ENCODE data around the gene PGM2L1.
A peak's percentile ranks its signal among the peaks of the same experiment; 100 is the strongest.

Gene PGM2L1

GRCh38 chr11:74312326-74312725 lies 85.9 kb downstream of the PGM2L1 start:
- DNase-seq (ENCODE audit: low read depth), result no peak
- H3K4me3 ChIP-seq (ENCODE audit: low read depth, low read length), result no peak overlapping the region

GRCh38 chr11:74311352-74311926 lies 86.8 kb downstream of the PGM2L1 start, which contains the start of gene P4HA3:
TSS of gene P4HA3 (minus strand) at chr11:74311640. CDS start at chr11:74311611, 29 bp downstream.
- peak within 1 kb of the TSS; percentile 67 for H3K4me3 ChIP-seq (ENCODE audit: low read depth, low read length)
- DNase-seq (ENCODE audit: low read depth), result no peak

DNA sequence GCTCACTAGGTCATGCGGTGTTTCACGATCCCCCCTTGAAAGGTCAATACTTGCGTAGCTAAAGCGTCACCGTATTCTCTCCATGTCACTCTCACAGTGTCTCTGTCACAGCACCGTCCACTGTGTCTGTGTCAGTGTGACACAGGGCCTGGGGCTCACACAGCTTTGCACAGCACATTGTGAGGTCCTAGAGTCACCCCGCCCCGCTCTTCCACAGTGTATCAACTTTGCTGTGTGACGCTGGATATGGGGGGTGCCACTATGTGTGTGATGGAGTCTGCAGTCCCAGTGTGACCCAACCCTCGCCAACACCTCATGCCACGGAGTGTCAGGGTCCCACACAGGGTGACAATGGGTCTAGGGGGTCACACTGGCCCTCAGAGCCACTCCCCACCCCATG lies 87.4 kb downstream of the PGM2L1 start:
- peak overlapping the region; percentile 67 for H3K4me3 ChIP-seq (ENCODE audit: low read depth, low read length)
- no peak for DNase-seq (ENCODE audit: low read depth)

- no peak for DNase-seq (ENCODE audit: low read depth)
- no peak overlapping the region for H3K4me3 ChIP-seq (ENCODE audit: low read depth, low read length)
Observed at GRCh38 chr11:74307434-74307833, 90.8 kb downstream of the PGM2L1 start.

DNA sequence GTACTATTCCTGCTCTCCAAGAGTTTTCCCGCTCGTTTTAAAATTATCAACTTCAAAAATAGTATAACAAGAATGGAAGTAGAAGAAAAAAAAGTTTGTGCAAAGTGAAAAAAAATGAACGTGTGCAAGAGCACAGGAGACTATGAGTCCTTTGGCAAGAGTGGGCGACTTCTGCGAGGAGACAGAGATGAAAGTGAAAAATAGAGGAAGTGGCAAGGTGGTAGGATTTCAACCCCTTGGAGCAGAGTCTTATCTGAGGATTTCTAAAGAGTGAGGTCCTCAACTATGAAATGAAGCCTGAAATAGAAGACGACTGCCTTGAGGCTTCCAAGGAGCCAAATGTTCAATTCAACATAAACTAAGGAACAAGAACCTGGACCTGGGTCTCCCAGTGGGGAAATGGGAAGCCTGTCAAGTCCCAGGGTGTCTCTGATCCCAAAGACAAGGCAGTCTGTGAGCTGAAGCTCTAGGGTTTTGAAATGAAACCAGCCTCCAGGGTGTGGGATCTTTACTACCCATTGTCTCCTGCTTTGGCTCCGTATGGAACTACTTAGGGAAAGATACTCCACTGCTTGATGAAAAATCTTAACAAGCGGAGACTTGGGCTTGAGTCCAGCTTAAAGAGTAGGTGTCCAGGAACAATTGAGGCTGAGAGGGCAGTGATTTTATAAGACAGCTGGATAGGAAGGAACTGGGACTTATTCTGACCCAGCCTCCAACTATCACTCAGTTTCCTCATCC lies 91.6 kb downstream of the PGM2L1 start:
- no peak overlapping the region for H3K4me3 ChIP-seq (ENCODE audit: low read depth, low read length)
- no peak for DNase-seq (ENCODE audit: low read depth)

GRCh38 chr11:74299015-74299414 lies 99.2 kb downstream of the PGM2L1 start:
- DNase-seq (ENCODE audit: low read depth), result no peak
- H3K4me3 ChIP-seq (ENCODE audit: low read depth, low read length), result no peak overlapping the region

DNA sequence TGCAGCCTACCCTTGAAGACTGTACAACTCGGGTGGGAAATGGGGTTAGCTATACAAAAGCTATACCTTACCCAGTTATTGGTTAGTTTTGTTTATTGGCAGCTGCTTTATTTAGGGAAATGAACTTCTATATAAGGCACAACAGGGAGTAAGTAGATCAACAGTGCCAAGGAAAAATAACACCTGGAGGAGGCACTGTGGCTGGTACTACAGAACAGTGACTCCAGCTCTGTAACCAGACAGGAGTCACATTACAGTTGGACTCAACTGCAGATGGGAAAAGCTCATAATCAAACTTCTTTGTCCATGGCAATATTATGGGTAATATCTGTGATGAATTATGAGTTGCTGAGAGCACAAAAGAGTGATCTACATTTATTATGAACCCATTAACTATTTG lies 100.7 kb downstream of the PGM2L1 start:
- H3K4me3 ChIP-seq (ENCODE audit: low read depth, low read length), result no peak overlapping the region
- DNase-seq (ENCODE audit: low read depth), result no peak

DNA sequence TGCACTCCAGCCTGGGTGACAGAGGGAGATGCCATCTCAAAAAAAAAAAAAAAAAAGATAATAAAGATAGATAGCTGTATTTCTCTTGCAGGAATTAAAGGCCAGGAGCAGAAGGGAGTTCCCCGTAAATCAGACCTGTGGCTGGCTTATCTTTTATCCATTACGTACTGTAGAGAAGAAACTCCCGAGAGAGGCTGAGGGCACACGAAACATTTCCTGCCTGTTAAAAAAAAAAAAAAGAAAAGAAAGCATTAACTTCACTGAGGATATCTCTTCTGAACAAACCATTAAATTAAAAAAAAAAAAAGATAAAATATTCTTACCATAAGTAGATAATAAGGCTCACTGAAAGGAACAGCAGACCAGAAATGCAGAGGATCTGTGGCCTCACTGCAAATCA lies 109.3 kb downstream of the PGM2L1 start:
- DNase-seq (ENCODE audit: low read depth), result no peak
- H3K4me3 ChIP-seq (ENCODE audit: low read depth, low read length), result no peak overlapping the region

GRCh38 chr11:74288161-74288560 lies 110.1 kb downstream of the PGM2L1 start:
- no peak overlapping the region for H3K4me3 ChIP-seq (ENCODE audit: low read depth, low read length)
- peak; percentile 98 for DNase-seq (ENCODE audit: low read depth)

DNA sequence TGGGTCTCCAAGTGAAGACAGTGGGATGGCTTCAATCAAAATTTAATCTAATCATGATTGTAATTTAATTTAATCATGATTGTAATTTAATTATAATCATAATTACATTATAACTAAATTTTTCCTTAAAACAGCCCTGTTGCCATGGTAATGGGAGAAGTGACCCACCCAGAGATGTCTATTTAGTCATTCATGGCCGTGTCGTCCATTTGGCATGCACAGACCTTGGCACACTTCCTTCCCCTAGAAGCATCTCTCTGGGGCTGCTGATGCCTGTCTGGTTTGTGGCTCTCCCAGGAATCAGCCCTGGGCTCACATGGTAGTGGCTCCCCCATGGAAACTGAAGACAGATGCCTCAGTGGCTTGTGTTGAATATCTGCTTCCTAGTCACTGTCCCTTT lies 113.8 kb downstream of the PGM2L1 start:
- DNase-seq (ENCODE audit: low read depth), result no peak
- H3K4me3 ChIP-seq (ENCODE audit: low read depth, low read length), result no peak overlapping the region

GRCh38 chr11:74283580-74284180 lies 114.6 kb downstream of the PGM2L1 start:
- no peak overlapping the region for H3K4me3 ChIP-seq (ENCODE audit: low read depth, low read length)

DNA sequence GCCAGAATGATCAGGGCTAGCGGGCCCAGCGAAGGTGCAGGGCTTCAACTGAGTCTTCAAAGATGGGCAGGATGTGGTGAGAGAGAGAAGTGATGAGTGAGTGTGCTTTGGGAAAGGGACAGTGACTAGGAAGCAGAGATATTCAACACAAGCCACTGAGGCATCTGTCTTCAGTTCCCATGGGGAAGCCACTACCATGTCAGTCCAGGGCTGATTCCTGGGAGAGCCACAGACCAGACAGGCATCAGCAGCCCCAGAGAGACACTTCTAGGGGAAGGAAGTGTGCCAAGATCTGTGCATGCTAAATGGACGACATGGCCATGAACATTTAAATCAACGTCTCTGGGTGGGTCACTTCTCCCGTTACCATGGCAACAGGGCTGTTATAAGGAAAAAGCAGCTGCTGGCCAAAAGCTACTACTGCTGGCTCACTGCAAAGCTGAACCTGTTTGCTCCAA lies 115.3 kb downstream of the PGM2L1 start:
- DNase-seq (ENCODE audit: low read depth), result no peak
- no peak overlapping the region for H3K4me3 ChIP-seq (ENCODE audit: low read depth, low read length)

More at GRCh38 chr11:74283580-74284180, 114.6 kb downstream of the PGM2L1 start:
- no peak for DNase-seq (ENCODE audit: low read depth)

DNA sequence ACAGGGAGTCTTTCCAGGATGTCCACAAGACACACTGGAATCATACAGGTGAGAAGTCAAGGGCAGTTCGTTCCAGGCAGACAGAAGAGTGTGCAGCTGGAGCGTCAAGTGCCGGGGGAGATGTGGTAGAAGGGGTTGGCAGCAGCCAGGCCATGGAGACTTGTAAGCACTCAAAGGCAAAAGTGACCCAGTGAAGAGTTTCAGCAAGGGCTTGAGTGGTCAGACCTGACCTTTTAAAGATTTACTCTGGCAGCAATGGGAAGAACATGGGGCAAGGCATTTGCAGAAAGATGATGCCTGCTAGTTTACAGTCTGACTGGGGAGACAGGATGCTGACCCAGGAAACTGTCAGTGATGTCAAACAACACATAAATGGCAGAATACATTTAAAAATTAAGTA lies 115.8 kb downstream of the PGM2L1 start:
- DNase-seq (ENCODE audit: low read depth), result no peak
- no peak overlapping the region for H3K4me3 ChIP-seq (ENCODE audit: low read depth, low read length)

- DNase-seq (ENCODE audit: low read depth), result no peak
- H3K4me3 ChIP-seq (ENCODE audit: low read depth, low read length), result no peak overlapping the region
Observed at GRCh38 chr11:74280494-74280893, 117.7 kb downstream of the PGM2L1 start.

Data from skeletal muscle cell (primary cell).